ENCODE measurements around the gene SNAPC5.
"Not testable (repeated sequence)": the region's sequence is repeated elsewhere in the genome, so short reads cannot be mapped to it uniquely, and the experiment has no call there.

Gene SNAPC5, protein sequence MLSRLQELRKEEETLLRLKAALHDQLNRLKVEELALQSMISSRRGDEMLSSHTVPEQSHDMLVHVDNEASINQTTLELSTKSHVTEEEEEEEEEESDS

DNA sequence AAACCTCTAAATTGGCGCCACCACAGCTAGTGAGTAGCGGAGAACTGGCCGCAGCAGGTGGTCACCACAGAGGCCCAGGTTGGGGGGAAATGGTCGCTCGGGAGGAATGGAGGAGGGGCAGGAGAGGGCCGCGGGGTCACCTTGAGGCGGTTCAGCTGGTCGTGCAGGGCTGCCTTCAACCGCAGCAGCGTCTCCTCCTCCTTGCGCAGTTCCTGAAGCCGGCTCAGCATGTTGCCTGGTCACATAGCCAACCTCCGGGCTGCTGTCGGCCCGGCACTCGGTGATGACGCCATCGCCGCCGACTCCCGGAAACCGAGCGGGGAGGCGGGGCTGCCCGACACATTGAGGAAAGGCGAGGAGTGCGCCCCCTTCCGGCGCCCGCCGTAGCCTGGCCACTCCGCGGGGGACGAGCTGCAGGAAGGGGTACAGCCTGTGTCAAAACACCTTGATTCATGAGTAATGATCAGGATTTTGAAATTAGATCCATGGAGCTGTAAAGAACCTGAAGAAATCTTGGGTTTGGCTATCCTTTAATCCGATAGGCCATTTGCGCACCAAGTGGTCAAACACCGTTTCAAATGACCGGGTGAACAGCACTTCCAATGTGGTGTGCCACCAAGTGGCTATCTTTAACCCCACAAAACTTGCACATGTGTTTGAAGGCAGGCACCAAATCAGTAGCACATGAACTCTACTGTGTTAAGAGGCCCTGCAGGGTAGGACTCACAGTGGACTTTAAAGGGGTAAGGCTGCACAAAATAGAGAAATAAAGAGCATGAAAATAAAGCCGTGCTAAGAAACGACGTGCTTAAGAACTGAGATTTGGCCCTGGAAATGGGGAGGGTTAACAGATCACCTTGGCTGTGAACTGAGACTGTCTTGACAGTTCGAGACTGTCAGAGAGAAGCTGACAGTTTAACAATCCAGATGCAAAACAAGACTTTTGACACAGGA is at the start of gene SNAPC5:
Gene SNAPC5 (minus strand): TSS at position 261 of the 954 bp plus-strand sequence. CDS start 31 bp downstream, at position 230.
- DNase-seq, result peak; percentile 96

DNA sequence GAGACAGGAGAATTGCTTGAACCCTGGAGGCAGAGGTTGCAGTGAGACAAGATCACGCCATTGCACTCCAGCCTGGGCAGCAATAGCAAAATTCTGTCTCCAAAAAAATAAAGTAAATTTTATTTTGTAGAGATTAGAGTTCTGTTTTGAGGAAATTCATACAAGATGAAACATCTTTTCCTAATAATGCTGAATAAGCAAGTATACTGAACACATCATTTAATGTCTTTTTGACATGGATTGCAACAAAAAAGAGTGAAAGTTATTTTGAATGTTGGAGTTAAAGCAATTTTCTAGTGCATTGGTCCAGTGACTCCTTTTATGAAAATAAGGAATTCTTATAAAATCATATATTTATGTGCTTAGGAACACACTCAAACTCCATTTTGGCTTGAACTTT is 47.7 kb upstream of the SNAPC5 start:
- no peak for DNase-seq

DNA sequence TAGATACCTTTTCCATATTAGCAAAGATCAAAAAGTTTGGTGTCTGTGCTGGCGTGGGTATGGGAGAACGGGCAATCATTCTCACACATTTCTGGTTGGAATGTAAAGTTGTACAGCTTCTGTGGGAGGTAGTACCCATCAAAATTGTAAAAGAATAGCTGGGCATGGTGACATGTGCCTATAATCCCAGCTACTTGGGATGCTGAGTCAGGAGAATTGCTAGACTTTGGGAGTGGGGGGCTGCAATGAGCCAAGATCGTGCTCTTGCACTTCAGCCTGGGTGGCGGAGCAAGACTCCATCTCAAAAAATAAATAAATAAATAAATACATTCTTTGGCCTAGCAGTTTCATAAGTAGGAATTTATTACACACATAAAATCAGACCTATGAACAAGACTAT is 45.3 kb upstream of the SNAPC5 start:
- no peak for DNase-seq

DNA sequence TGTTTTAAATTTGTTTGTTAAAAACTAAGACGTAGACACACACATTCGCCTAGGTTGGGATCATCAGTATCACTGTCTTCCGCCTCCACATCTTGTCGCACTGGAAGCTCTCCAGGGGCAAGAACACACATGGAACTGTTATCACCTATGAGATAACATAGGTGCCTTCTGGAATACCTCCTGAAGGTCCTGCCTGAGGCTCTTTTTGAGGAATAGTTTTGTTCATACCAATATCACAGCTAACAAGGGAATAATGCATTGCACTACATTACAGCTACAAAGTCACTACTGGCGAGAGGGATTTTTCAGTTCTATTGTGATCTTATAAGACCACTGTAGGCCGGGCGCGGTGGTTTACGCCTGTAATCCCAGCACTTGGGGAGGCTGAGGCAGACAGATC is 37.5 kb upstream of the SNAPC5 start:
- no peak for DNase-seq

DNA sequence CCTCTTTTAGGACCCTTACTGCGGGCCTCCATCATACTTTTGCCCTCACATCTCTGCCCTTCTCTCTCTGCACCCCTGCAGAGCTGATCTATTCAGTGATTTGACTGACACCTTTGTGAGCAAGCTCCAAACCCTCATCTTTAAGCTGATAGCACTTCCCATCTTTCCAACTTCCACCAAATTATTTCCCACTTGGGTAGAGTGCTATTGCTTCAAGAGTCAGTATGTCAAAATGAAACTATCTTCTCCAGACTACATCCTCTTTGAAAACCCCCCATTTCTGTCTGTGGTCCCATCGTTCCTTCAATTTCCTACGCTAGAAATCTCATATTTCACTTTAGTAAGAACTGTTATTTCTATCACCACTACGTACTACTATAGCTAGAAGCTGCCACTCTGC is 27.3 kb upstream of the SNAPC5 start:
- no peak for DNase-seq

DNA sequence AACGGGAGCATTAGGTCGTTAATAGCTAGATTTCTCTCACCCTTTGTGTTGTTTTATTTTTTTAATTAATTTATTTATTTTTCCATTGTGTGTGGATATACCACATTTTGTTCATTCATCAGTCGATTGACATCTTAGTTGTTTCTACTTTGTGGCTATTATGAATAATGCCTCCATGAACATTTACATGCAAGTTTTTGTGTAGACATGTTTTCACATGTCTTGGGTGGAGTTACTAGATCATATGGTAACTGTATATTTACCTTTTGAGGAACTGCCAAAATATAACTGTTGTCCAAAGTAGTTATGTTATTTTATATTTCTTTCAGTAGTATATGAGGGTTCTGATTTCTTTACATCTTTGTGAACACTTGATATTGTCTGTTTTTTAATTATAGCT is 26.4 kb upstream of the SNAPC5 start:
- no peak for DNase-seq

DNA sequence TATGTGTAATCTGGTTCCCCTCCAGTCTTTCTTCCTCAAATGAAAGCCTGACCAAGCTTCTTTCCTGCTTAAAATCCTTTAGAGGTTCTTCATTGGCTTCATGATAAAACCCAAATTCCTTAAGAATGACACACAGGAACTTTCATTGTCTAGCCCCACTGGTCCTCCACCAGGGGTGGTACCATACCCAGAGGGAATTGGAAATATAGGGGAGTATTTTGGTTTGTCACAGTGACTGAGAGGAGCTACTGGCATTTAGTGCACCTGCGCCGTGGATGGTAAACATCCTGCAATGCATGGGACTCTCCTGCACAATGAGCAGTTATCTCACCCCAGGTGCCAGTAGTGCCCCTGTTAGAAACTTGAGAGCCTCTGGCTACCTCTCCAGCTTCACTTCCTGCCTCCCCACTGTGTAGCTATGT is 18.4 kb upstream of the SNAPC5 start:
- no peak for DNase-seq

DNA sequence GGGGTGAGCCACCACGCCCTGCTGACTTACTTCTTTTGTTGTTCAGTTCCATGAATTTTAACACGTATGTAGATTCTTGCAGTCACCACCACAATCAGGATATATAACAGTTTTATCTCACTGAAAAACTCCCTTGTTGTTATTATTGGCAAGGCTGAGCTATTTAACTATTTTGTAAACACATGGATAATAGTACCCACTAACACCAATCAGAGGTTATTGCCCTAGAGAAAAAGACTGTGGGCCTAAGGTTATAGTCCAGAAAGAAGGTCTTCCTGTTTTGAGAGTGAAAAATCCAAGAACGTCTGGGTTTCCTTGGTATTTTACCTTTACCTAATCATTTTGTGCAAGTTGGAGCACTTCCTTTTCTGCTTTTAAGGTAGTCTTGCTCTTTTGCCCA is 17.0 kb upstream of the SNAPC5 start:
- DNase-seq, result no peak

DNA sequence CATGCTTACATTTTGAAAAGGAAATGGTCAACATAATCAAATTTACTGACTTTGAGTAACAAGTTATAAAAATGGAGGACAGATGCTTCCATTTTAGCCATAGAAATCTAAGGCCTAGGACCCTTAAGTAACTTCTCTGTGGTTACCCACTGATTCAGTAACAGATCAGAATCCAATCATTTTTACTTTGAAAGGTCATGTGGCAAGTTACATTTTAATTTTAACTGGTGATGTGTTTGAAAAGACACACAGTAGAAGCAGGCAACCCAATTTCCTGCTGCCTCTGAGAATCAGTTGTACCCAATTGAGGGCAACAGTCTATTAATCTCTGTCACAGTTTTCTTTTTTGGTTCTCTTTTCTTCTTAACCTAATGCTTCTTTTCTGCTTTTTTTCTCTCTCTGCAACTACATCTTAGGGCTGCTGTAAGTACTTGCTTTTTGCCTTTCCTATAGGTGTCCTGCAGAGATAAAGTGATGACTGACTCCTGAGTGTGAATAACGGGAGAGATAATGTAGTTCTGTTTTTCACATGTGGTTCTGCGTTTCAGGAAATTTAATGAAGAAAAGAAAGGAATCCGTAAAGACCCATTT is 10.8 kb upstream of the SNAPC5 start:
- no peak for DNase-seq

DNA sequence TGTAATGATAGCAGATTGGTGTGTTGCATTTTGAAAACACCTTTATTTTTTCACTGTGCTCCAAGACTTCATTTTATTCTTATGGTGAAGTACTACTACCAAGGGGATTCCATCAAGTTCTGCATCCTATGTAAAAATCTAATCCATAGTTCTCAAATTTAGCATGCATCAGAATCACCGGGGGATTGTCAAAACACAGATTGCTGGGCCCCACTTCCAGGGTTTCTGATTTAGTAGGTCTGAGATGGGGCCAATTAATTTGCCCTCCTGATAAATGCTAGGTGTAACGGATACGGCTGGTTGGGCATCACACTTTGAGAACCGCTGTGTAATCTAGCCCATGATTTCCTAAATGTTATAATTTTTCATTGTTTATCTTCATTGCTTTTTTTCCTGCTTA is 8.3 kb upstream of the SNAPC5 start:
- no peak for DNase-seq

DNA sequence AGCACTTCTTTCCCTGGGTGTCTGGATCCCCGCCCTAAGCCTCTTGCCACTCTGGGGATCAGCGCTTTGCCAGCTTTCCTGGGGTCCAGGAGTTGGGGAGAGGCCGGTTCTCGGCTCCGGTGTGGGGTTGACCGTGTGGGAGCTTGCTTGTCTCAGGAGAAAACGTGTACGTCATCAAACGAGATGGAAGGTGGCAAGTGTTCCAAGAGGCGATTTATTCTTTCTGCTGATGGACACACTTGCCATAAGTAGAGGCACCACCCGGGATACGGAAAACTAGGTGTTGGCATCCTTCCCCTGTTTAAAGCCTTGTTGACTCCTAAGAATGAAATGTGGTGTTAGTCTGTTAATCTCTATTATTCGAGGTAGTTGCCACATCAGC is 7.9 kb upstream of the SNAPC5 start:
- no peak for DNase-seq

DNA sequence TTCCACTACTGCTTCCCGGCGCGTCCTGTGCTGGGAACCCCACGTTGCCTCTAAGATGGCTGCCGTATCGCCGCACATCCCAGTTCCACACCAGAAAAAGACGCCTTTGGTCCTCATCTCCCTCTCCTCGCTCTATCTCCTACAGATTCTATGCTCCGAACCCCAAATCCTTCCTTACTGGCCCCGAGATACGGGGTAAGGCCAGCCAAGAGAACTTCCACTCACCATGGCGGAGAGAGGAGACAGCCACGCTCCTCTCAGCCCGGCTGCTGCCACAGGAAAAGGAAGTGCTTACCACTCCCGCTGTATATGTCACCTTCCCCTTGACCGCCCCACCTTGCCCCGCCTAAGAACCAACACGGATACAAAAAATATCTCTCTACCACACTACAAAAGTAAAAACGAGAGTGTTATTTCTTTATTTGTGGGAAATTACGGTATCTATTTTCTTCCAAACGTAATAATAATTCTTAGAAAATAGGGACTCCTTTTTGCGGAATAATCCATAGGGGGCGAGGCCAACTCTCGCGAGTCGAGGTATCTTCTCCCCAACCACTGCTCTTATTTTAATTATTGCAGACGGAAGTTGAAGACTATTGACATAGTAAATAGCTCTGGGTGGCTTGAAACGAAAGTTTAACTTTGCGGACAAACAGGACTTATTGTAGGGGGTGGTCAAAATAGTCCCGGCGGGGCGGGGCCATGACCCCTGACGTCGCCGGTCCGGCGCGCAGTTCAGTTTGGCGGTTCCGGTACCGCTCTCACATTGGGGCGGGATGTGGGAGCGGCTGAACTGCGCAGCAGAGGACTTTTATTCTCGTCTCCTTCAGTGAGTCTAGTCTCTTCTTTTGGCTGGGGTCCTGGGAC is 7.2 kb upstream of the SNAPC5 start, which contains the start of the genes RPL4 and ZWILCH:
Gene RPL4 (minus strand): TSS at position 293 of the 867 bp plus-strand sequence. CDS start 65 bp downstream, at position 228.
Gene ZWILCH (plus strand): TSS at position 764 of the 867 bp plus-strand sequence. CDS start 13 bp downstream, at position 777.
- peak; percentile 85 for DNase-seq

DNA sequence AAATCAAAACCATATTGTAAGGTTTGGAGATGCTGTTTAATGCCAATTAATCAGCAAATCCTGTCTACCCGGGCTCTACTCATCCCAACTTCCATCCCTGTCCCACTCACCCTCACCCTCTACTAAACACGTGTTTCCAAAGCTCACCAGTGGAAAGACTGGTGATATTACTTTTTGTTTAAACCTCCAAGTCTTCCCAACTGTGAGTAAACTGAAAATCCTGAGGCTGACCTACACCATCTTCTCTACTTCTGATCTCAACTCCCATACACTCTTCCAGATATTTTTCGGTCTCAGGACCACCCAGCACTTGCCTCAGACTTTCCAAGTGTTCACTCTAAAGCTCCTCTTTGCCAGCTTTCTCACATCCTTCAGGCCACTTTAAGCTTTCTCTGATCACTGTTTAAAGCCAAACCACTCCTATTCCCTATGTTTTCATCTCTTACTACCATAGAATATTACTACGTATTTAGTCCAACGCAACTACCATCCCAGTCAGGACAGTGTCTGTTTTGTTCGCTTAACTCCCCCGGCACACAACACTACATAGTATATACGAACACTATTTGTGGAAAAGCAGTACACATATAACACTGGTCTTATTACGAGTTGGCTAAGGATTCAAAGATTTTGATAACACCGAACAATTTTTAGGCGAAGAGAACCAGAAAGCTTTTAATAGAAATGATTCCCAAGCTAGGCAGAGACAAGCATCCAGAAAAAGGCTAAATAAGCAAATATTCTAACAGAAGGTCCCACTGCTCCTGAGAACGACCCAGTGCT is 6.4 kb upstream of the SNAPC5 start:
- no peak for DNase-seq

DNA sequence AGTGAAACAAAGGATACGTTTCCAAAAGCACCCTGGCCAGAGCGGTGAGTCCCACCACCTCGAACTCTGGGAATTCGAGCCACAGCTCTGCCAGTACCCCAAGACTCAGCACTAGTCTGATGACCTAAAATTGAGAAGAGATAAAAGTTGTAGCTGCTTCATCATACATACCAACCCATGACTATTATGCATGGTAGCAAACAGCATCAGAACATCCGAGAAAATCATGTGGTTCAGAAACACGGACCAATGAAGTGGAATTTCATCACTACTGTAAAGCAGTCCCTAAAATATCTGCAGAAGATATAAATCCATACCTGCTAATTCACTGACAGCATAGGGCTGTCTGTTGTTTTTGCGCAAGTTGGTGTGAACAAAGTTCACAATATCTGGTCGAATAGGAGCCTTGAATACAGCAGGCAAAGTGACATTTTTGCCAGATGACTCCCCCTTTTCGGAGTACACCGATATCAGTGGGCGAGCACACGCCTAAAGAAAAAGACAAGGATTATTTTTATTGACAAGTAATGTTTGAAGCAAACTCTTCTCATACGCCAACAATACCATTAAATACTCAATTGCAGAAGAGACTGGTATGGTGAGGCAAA is 5.6 kb upstream of the SNAPC5 start:
- not testable (repeated sequence) for DNase-seq

DNA sequence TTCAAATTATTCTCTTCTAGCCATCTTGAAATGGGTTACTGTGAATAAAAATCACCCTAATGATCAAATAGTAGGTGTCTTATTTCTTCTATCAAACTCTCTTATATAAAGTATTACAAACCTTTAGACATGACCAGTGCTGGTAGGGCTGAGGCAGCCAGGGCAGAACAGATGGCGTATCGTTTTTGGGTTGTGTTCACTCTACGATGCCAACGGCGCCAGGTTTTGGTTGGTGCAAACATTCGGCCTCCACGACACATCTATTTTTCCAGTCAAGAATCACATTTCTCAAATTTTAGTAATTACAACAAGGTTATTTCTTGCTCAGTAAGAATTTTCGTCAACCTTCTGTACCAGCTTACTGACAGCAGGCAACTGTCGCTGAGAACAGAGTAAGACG is 4.9 kb upstream of the SNAPC5 start:
- DNase-seq, result no peak

DNA sequence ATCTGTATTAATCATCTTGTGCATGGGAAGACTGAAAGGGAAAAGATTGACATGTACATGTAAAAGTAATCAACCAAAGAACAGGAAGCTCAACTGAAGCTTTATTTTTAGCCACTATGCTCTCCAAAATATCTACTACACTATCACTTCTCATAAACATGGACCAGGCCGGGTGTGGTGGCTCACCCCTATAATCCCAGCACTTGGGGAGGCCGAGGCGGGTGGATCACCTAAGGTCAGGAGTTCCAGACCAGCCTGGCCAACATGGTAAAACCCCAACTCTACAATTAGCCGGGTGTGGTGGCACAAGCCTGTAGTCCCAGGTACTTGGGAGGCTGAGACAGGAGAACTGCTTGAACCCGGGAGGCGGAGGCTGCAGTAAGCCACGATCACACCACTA is 2.8 kb upstream of the SNAPC5 start:
- DNase-seq, result not testable (repeated sequence)

DNA sequence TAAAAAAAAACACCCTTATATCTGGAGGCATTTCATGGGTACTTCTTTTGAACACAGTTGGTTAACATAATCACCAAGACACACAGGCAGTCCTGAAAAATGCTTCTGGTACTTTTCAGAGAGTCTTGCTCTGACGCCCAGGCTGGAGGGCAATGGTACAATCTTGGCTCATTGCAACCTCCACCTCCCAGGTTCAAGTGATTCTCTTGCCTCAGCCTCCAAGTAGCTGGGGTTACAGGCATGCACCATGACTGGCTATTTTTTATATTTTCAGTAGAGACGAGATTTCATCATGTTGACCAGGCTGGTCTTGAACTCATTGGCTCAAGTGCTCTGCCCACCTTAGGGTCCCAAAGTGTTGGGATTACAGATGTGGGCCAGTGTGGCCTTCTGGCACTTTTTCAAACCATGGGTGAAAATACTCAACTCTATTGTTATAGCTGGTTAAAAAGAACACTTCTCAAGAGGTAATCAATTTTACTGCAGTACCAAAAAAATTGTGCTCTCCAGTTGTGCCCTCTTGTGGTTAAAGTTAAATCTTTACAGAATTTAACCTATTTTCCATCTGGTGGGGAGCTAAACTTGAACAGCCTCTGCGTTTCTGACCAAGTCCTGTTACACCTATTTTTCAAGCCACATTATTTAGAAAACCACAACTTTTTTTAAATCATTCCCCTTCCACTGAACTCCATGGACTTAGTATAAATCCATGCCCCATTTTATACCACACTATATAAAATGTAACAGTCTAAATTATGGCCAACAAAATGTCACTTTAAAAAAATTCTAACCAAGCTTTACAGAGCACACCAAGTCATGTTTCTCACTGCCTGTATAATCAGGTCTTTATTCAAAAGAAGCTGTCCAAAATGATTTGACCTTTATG is 1.2 kb upstream of the SNAPC5 start:
- no peak for DNase-seq

DNA sequence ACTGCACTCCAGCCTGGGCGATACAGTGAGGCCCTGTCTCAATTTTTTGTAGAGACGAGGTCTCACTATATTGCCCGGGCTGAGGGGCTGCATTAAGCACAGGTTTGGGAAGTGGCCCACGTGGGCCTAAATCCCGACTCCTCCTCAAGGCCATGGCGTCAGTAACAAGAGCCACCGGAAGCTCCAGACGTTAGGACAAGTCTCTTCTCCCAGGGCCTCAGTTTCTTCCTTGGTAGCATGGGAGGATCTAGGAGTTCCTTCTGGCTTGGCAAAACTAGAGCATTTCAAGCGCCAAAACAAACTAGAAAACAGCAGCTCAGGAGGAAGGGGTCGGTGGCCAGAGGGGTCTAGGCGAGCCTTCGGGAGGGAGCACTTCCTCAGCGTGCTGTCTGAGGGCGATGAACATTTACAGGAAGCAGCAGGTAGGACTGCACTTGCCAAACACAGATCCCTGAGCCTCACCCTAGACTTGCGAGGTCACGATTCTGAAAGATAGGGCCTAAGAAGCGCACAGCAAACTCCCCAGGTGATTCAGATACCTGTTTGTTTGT is 536 bp downstream of the SNAPC5 start:
- no peak for DNase-seq

DNA sequence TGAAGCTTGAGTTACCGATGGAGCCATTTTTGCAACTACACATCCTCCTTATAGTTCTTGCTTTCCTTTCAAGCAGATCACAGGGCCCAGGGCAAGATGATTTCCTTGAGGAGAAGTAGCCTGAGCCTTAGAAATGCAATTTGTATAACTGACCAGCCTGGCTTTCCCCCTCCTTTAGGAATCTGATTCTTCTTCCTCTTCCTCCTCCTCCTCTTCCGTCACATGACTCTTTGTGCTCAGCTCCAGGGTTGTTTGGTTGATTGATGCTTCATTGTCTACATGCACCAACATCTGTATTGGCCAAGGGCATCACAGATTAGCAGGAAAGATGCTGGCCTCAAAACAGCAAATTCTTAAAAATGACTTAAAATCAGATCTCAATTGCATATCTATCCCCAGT is 3.3 kb downstream of the SNAPC5 start:
- DNase-seq, result no peak

DNA sequence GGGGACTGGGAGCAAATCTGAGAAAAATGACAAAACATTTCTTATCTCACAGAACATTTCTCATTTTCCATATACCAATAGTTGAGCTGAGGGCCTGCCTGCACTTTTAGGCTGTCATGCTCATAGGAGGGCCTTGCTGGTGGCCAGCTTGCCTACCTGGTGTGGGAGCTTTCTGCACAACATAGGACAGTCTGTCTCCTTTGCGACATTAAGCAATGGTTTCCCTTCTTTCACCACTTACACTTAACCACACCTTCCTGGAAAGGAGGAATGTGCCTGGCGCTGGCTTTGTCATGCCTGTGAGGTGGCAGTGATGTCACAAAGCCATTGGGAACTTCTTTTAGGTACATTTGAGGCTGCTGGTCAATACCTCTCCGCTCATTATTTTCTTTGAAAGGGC is 5.7 kb downstream of the SNAPC5 start:
- DNase-seq, result no peak

All from right hindlimb (tissue), 1 donor.